K562 (cell line): ENCODE data around the gene NUP210. TPM values are rescaled to one million over a fixed set of nuclear protein-coding genes. Genes with fewer than 3 reads are reported as not detected.

ENCODE experiments used
- BRCA1 ChIP-seq, 2 experiments: fragments of 450-650 bp in 1 of 2; sonication (generic) in 1 of 2; formaldehyde crosslinking in 1 of 2; IDR thresholded peaks; 2 replicates each; pipeline versions ENCODE4 v1.5.0 to v1.6.1; 2017 to 2020; ENCODE audit warnings: mild to moderate bottlenecking in 1 of 2, missing genetic modification reagents in 1 of 2
- ESRRB ChIP-seq: fragments of 250-450 bp; sonication (Bioruptor Pico); IDR thresholded peaks from 2 replicates; pipeline ENCODE4 v1.5.0; 2020; ENCODE audit warnings: mild to moderate bottlenecking, moderate library complexity, borderline replicate concordance
- HIVEP1 ChIP-seq: fragments of 250-450 bp; sonication (Bioruptor Pico); IDR thresholded peaks from 2 replicates; pipeline ENCODE4 v1.4.0; 2020; ENCODE audit warnings: mild to moderate bottlenecking
- HMGN3 ChIP-seq: IDR thresholded peaks from 2 replicates; pipeline ENCODE4 v1.6.1; 2011; ENCODE audit warnings: borderline replicate concordance, low read depth, mild to moderate bottlenecking, mixed read lengths, low read length; ENCODE audit not compliant: insufficient read length; ENCODE audit errors: extremely low read depth
- LEF1 ChIP-seq: fragments of 450-650 bp; IDR thresholded peaks from 2 replicates; pipeline ENCODE4 v1.6.1; 2016; ENCODE audit warnings: mild to moderate bottlenecking
- MTF1 ChIP-seq: fragments of 250-450 bp; sonication (Bioruptor Pico); IDR thresholded peaks from 2 replicates; pipeline ENCODE4 v1.9.0; 2021; ENCODE audit warnings: moderate library complexity, mild to moderate bottlenecking, inconsistent platforms, borderline replicate concordance
- NR1H2 ChIP-seq: sonication (generic); formaldehyde crosslinking; IDR thresholded peaks from 2 replicates; pipeline ENCODE4 v1.4.0; 2020; ENCODE audit warnings: mild to moderate bottlenecking, missing genetic modification reagents
- RFX1 ChIP-seq: fragments of 450-650 bp; IDR thresholded peaks from 2 replicates; pipeline ENCODE4 v1.6.1; 2016; ENCODE audit warnings: mild to moderate bottlenecking, moderate library complexity
- SOX6 ChIP-seq: fragments of 450-650 bp; IDR thresholded peaks from 2 replicates; pipeline ENCODE4 v1.6.1; 2014; ENCODE audit warnings: mild to moderate bottlenecking
- ZBED1 ChIP-seq: IDR thresholded peaks from 2 replicates; pipeline ENCODE4 v1.6.1; 2014
- ZBTB33 ChIP-seq: sonication (generic); formaldehyde crosslinking; IDR thresholded peaks from 2 replicates; pipeline ENCODE4 v1.8.1; 2023; ENCODE audit warnings: mild to moderate bottlenecking, missing genetic modification reagents
- ZFP1 ChIP-seq: fragments of 450-650 bp; formaldehyde crosslinking; IDR thresholded peaks from 2 replicates; pipeline ENCODE4 v1.4.0; 2020; ENCODE audit warnings: mild to moderate bottlenecking, mixed read lengths
- ZKSCAN3 ChIP-seq: fragments of 250-450 bp; sonication (Bioruptor Pico); IDR thresholded peaks from 2 replicates; pipeline ENCODE4 v1.4.0; 2020
- ZNF12 ChIP-seq: sonication (generic); formaldehyde crosslinking; IDR thresholded peaks from 2 replicates; pipeline ENCODE4 v1.4.0; 2020; ENCODE audit warnings: mild to moderate bottlenecking, missing genetic modification reagents
- ZNF318 ChIP-seq, 2 experiments: fragments of 450-650 bp; IDR thresholded peaks; 2 replicates each; pipeline ENCODE4 v1.6.1; 2016; ENCODE audit warnings: mild to moderate bottlenecking in 2 of 2, borderline replicate concordance in 1 of 2, low read depth in 1 of 2, moderate library complexity in 1 of 2
- polyA plus RNA-seq, 8 experiments: library from polyadenylated mRNA; depleted of rRNA in 4 of 8; stranded (reverse) in 5 of 8; unstranded in 3 of 8; fragments of >200 nt; fragmentation: Nextera tagmentation in 2 of 8; fragmentation: Illumina TruSeq in 1 of 8; extraction: Ambion mirVana in 2 of 8; extraction: Trizol in 1 of 8; gene quantifications; 2 replicates each; pipeline versions ENCODE4 v1.2.1 to v1.2.3, GENCODE V29; 2011 to 2014; ENCODE audit warnings: inconsistent platforms in 1 of 8, missing spikeins in 1 of 8
- total RNA-seq, 7 experiments: library from RNA; depleted of rRNA in 6 of 7; stranded (reverse); fragments of >200 nt in 6 of 7; fragmentation: Illumina TruSeq in 2 of 7; extraction: Trizol in 2 of 7; gene quantifications; 2 replicates each; pipeline versions ENCODE4 v1.2.1 to v1.2.3, GENCODE V29; 2011 to 2021; ENCODE audit warnings: low replicate concordance in 1 of 7
- TF ChIP-seq, protein P1 (sequence below): sonication (generic); formaldehyde crosslinking; IDR thresholded peaks from 2 replicates; pipeline ENCODE4 v1.8.0; 2023; ENCODE audit warnings: mild to moderate bottlenecking, missing genetic modification reagents

The NUP210 gene
- total and polyA plus RNA-seq, 9 of the 15 experiments (the other 6 are each of a cell fraction or from before 2014, with no cell fraction given), result 1.2 to 138 (median 44.0) TPM

DNA sequence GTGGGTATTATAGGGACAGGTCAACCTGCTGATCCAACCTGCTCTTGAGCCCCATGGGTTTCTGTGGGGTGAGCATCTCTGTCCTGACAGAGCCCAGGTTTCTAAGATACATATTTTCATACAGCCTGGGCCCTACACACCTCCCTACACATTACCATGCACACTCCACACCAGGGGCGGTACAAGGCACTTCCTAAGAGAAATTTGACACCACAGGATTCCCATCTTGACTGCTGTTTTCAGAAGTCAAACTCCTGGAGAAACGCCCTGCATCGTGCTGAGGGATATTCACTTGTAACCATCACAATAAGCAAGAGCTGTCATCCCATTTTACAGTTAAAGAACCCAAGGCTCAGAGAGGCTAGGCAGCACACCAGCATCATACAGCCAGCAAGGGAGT is 50.1 kb downstream of the NUP210 start (continued):
- TF ChIP-seq ZNF318 (IDR thresholded peaks at IDR 0.05; ENCODE audit: borderline replicate concordance in 1 of 2, low read depth in 1 of 2), result no peak
- no peak for TF ChIP-seq ZKSCAN3
- TF ChIP-seq MTF1 (CRISPR knock-in tag), result no peak
- TF ChIP-seq ZFP1 (CRISPR knock-in tag), result no peak
- no peak for TF ChIP-seq ZBED1
- TF ChIP-seq ESRRB (CRISPR knock-in tag), result no peak
- TF ChIP-seq HIVEP1, result no peak
- TF ChIP-seq ZNF12, result no peak
- TF ChIP-seq RFX1, result no peak
- TF ChIP-seq, protein P1, sequence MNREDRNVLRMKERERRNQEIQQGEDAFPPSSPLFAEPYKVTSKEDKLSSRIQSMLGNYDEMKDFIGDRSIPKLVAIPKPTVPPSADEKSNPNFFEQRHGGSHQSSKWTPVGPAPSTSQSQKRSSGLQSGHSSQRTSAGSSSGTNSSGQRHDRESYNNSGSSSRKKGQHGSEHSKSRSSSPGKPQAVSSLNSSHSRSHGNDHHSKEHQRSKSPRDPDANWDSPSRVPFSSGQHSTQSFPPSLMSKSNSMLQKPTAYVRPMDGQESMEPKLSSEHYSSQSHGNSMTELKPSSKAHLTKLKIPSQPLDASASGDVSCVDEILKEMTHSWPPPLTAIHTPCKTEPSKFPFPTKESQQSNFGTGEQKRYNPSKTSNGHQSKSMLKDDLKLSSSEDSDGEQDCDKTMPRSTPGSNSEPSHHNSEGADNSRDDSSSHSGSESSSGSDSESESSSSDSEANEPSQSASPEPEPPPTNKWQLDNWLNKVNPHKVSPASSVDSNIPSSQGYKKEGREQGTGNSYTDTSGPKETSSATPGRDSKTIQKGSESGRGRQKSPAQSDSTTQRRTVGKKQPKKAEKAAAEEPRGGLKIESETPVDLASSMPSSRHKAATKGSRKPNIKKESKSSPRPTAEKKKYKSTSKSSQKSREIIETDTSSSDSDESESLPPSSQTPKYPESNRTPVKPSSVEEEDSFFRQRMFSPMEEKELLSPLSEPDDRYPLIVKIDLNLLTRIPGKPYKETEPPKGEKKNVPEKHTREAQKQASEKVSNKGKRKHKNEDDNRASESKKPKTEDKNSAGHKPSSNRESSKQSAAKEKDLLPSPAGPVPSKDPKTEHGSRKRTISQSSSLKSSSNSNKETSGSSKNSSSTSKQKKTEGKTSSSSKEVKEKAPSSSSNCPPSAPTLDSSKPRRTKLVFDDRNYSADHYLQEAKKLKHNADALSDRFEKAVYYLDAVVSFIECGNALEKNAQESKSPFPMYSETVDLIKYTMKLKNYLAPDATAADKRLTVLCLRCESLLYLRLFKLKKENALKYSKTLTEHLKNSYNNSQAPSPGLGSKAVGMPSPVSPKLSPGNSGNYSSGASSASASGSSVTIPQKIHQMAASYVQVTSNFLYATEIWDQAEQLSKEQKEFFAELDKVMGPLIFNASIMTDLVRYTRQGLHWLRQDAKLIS (CRISPR knock-in tag), result no peak
- TF ChIP-seq HMGN3, result no peak
- TF ChIP-seq NR1H2 (CRISPR knock-in tag), result no peak
- no peak for TF ChIP-seq BRCA1 (IDR thresholded peaks at IDR 0.05)
- TF ChIP-seq BRCA1 (CRISPR knock-in tag; IDR thresholded peaks at IDR 0.05), result no peak
- TF ChIP-seq LEF1, result no peak
- TF ChIP-seq SOX6, result no peak
- TF ChIP-seq ZBTB33 (CRISPR knock-in tag), result no peak
